D721Med (cell line): ENCODE measurements around the gene CDCA3.

Source experiments
- DNase-seq: peaks from one replicate; pipeline ENCODE4 v3.0.0; 2011; ENCODE audit warnings: low spot score; ENCODE audit not compliant: insufficient read length
- FAIRE-seq: peaks from 2 replicates; lab custom pipeline; 2011; peaks lifted over from hg19 to GRCh38; lab: Jason Lieb, UNC
- CTCF ChIP-seq: IDR thresholded peaks from 2 replicates; pipeline ENCODE4 v1.5.1; 2012; ENCODE audit warnings: mild to moderate bottlenecking, control low read depth; ENCODE audit not compliant: insufficient read depth; ENCODE audit errors: missing control alignments

The CDCA3 gene

GRCh38 chr12:6829536-6830220 is 21.4 kb downstream of the CDCA3 start:
- FAIRE-seq (no peak), DNase-seq (no peak)
- no peak for TF ChIP-seq CTCF

GRCh38 chr12:6828781-6829535 is 22.1 kb downstream of the CDCA3 start:
- FAIRE-seq = no peak
- no peak for DNase-seq
- TF ChIP-seq CTCF = no peak

- no peak for TF ChIP-seq CTCF
- FAIRE-seq (no peak), DNase-seq (no peak)
These were observed 22.9 kb downstream of the CDCA3 start, which contains the start of gene P3H3 for GRCh38 chr12:6827982-6828780. Gene P3H3 (plus strand): TSS chr12:6828407. CDS start chr12:6828441, 34 bp downstream.

- TF ChIP-seq CTCF = no peak
- FAIRE-seq = peak; percentile 11
- DNase-seq = peak; percentile 97
These were observed 23.6 kb downstream of the CDCA3 start for GRCh38 chr12:6827437-6827911.

- no peak for TF ChIP-seq CTCF
- DNase-seq (no peak), FAIRE-seq (no peak)
These were observed 24.2 kb downstream of the CDCA3 start for GRCh38 chr12:6826734-6827436.

- TF ChIP-seq CTCF = no peak
- no peak for DNase-seq
- no peak for FAIRE-seq
These were observed 24.9 kb downstream of the CDCA3 start for GRCh38 chr12:6826125-6826733.
